Amygdala (tissue), 56 donors: ENCODE results near the gene NUP133.
"Not testable (repeated sequence)": the region's sequence is repeated elsewhere in the genome, so short reads cannot be mapped to it uniquely, and the experiment has no call there.

Source experiments
- DNase-seq, 56 donors: peaks; one replicate each; lab custom pipeline; 2025; lab: John Stamatoyannopoulos, UW

The NUP133 gene

GRCh38 chr1:229425564-229426159 lies 82.5 kb downstream of the NUP133 start:
- DNase-seq, result no peak

GRCh38 chr1:229420765-229421164 lies 87.4 kb downstream of the NUP133 start:
- DNase-seq, result no peak

GRCh38 chr1:229420224-229420623 lies 87.9 kb downstream of the NUP133 start:
- DNase-seq, result no peak

- not testable (repeated sequence) for DNase-seq
Observed at GRCh38 chr1:229418586-229418985, 89.6 kb downstream of the NUP133 start.

- not testable (repeated sequence) for DNase-seq
Observed at GRCh38 chr1:229412810-229413209, 95.3 kb downstream of the NUP133 start.

- no peak for DNase-seq
Observed at GRCh38 chr1:229412056-229412455, 96.1 kb downstream of the NUP133 start.

- DNase-seq, result no peak
Observed at GRCh38 chr1:229411434-229412055, 96.6 kb downstream of the NUP133 start.

- DNase-seq, result peak in 44 of 56 donors; percentile 12 to 84 (median 61)
Observed at GRCh38 chr1:229410692-229411433, 97.3 kb downstream of the NUP133 start.

- no peak for DNase-seq
Observed at GRCh38 chr1:229410370-229410691, 97.8 kb downstream of the NUP133 start.

- no peak for DNase-seq
Observed at GRCh38 chr1:229409616-229410369, 98.3 kb downstream of the NUP133 start.

- DNase-seq, result no peak
Observed at GRCh38 chr1:229408458-229409037, 99.6 kb downstream of the NUP133 start.

GRCh38 chr1:229407206-229408026 lies 100.7 kb downstream of the NUP133 start:
- peak in 1 of 56 donors; percentile 9 for DNase-seq

- no peak for DNase-seq
Observed at GRCh38 chr1:229406798-229407197, 101.3 kb downstream of the NUP133 start.

GRCh38 chr1:229403573-229403972 lies 104.6 kb downstream of the NUP133 start:
- DNase-seq, result no peak

- DNase-seq, result no peak
Observed at GRCh38 chr1:229402993-229403392, 105.1 kb downstream of the NUP133 start.

GRCh38 chr1:229402329-229402728 lies 105.8 kb downstream of the NUP133 start:
- DNase-seq, result not testable (repeated sequence)

GRCh38 chr1:229397762-229398161 lies 110.4 kb downstream of the NUP133 start:
- no peak for DNase-seq

GRCh38 chr1:229396585-229397206 lies 111.4 kb downstream of the NUP133 start:
- no peak for DNase-seq

- DNase-seq, result not testable (repeated sequence)
Observed at GRCh38 chr1:229394517-229394916, 113.6 kb downstream of the NUP133 start.
